ENCODE measurements around the gene DNAI4. TPM values are rescaled to one million over a fixed set of nuclear protein-coding genes. Genes with fewer than 3 reads are reported as not detected.

DNAI4 gene
- total and polyA plus RNA-seq, 9 of the 15 experiments (the other 6 are each of a cell fraction or from before 2014, with no cell fraction given), result 0.57 to 4.8 (median 2.6) TPM; not detected in 1

DNA sequence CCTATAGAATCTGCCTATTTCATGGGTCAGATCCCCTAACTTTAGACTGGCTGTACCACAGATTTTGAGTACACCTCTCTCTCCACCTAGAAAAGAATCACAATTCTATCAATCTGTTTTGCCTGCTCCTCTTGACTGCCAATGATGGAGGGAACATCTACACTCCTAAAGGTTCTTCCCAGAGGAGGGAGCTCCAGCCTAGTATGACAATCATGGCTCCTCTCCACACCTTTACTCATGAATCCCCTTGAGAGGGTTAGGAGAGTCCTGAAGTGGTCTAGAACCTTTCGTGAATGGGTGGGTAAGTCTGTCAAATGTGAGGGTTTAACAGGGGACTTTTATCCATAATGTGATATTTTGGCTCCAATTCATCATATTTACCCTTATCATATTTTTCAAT is 48.0 kb downstream of the DNAI4 start:
- no peak for TF ChIP-seq ELF4 (CRISPR knock-in tag; IDR thresholded peaks at IDR 0.05)
- TF ChIP-seq RAD21 (CRISPR knock-in tag; conservative IDR thresholded peaks at IDR 0.05 in 1 of 2, IDR thresholded peaks at IDR 0.05 in 1 of 2), result peak in 1 of 2 experiments; percentile 50; a peak in 2 of 4 replicates
- TF ChIP-seq, protein P1, sequence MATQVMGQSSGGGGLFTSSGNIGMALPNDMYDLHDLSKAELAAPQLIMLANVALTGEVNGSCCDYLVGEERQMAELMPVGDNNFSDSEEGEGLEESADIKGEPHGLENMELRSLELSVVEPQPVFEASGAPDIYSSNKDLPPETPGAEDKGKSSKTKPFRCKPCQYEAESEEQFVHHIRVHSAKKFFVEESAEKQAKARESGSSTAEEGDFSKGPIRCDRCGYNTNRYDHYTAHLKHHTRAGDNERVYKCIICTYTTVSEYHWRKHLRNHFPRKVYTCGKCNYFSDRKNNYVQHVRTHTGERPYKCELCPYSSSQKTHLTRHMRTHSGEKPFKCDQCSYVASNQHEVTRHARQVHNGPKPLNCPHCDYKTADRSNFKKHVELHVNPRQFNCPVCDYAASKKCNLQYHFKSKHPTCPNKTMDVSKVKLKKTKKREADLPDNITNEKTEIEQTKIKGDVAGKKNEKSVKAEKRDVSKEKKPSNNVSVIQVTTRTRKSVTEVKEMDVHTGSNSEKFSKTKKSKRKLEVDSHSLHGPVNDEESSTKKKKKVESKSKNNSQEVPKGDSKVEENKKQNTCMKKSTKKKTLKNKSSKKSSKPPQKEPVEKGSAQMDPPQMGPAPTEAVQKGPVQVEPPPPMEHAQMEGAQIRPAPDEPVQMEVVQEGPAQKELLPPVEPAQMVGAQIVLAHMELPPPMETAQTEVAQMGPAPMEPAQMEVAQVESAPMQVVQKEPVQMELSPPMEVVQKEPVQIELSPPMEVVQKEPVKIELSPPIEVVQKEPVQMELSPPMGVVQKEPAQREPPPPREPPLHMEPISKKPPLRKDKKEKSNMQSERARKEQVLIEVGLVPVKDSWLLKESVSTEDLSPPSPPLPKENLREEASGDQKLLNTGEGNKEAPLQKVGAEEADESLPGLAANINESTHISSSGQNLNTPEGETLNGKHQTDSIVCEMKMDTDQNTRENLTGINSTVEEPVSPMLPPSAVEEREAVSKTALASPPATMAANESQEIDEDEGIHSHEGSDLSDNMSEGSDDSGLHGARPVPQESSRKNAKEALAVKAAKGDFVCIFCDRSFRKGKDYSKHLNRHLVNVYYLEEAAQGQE (IDR thresholded peaks at IDR 0.05; ENCODE audit: borderline replicate concordance), result peak; percentile 51; the same call in 1 of the 2 replicates
- TF ChIP-seq, protein P1 (CRISPR knock-in tag; IDR thresholded peaks at IDR 0.05; ENCODE audit: low read depth), result no peak
- TF ChIP-seq, protein P2, sequence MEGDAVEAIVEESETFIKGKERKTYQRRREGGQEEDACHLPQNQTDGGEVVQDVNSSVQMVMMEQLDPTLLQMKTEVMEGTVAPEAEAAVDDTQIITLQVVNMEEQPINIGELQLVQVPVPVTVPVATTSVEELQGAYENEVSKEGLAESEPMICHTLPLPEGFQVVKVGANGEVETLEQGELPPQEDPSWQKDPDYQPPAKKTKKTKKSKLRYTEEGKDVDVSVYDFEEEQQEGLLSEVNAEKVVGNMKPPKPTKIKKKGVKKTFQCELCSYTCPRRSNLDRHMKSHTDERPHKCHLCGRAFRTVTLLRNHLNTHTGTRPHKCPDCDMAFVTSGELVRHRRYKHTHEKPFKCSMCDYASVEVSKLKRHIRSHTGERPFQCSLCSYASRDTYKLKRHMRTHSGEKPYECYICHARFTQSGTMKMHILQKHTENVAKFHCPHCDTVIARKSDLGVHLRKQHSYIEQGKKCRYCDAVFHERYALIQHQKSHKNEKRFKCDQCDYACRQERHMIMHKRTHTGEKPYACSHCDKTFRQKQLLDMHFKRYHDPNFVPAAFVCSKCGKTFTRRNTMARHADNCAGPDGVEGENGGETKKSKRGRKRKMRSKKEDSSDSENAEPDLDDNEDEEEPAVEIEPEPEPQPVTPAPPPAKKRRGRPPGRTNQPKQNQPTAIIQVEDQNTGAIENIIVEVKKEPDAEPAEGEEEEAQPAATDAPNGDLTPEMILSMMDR (IDR thresholded peaks at IDR 0.05 in 2 of 3, conservative IDR thresholded peaks at IDR 0.05 in 1 of 3; ENCODE audit: insufficient read depth in 2 of 3, low read depth in 1 of 3, low read length in 3 of 3), result peak; percentile 13 to 46 (median 25); a peak in 2 of 6 replicates
- Histone ChIP-seq H3K79me2 (ENCODE audit: control insufficient read depth, insufficient read depth, low read length) (no peaks in the 10 kb centered on the region), H3K36me3 (ENCODE audit: control insufficient read depth, insufficient read depth, low read length) (no peaks in the 10 kb centered on the region), H3K4me1 (replicated peaks in 1 of 2; ENCODE audit: control insufficient read depth in 2 of 2, insufficient read depth in 2 of 2, low read length in 2 of 2) (no peaks in the 10 kb centered on the region), H3K27me3 (ENCODE audit: control insufficient read depth in 2 of 2, insufficient read depth in 2 of 2, low read length in 2 of 2) (no peaks in the 10 kb centered on the region), H3K4me2 (ENCODE audit: insufficient read depth, low read length) (no peak overlapping the region), H2AFZ (ENCODE audit: low read depth, low read length) (no peak overlapping the region), H3K9ac (ENCODE audit: insufficient read depth in 1 of 2, low read depth in 2 of 2, low read length in 2 of 2) (no peak overlapping the region), H3K27ac (ENCODE audit: extremely low read depth, low read depth, low read length) (no peak overlapping the region), H3K9me1 (ENCODE audit: control insufficient read depth, insufficient read depth, low read length) (no peaks in the 10 kb centered on the region), H4K20me1 (replicated peaks; ENCODE audit: control insufficient read depth, insufficient read depth, low read length) (no peaks in the 10 kb centered on the region), H3K4me3 (no peak overlapping the region), H3K9me3 (replicated peaks; ENCODE audit: control insufficient read depth, insufficient read depth, low read depth, low read length) (no peaks in the 10 kb centered on the region)
- DNase-seq (ENCODE audit: extremely low read depth in 1 of 4, low spot score in 3 of 4), result peak in 1 of 4 experiments; percentile 14
- 0% methylated on average over 1 of the region's 1 CpG for WGBS (ENCODE audit: insufficient coverage, low coverage, missing lambda C conversion rate)
- intact Hi-C loops (cut with micrococcal nuclease) (loop anchor here (2.0 to 5.0 kb wide), 2 partner anchors 116 to 272 kb away; no protein-coding TSS in a partner anchor), in situ Hi-C loops (cut with MboI) (no loop called here)
- peak; percentile 85 for ATAC-seq
- FAIRE-seq, result no peak
- POLR2A ChIA-PET, result interaction anchor here (0.6 kb wide), 1 partner anchor 15 kb away, joined by 3 read pairs; no protein-coding TSS in a partner anchor
- BruUV-seq (replicated peaks), result no TSS peak
- CTCF ChIA-PET (ENCODE audit: low intra/inter-chr PET ratio), result interaction anchor here (0.7 kb wide), 1 partner anchor 675 kb away, joined by 3 read pairs; no protein-coding TSS in a partner anchor
